Choroid plexus epithelial cell (primary cell): Measurements from ENCODE around the gene BDNF.
"Not testable (repeated sequence)": the region's sequence is repeated elsewhere in the genome, so short reads cannot be mapped to it uniquely, and the experiment has no call there.

ENCODE experiments used
- DNase-seq: peaks from one replicate; pipeline ENCODE4 v3.0.0-alpha.2; 2010; ENCODE audit warnings: low read depth
- H3K4me3 ChIP-seq: 2 replicates; pipeline ENCODE4 v1.5.1; 2011; ENCODE audit warnings: low read depth, mild to moderate bottlenecking, control low read depth, low read length, moderate library complexity
- CTCF ChIP-seq: conservative IDR thresholded peaks from 2 replicates; pipeline ENCODE4 v1.5.1; 2011; ENCODE audit warnings: low read depth, mild to moderate bottlenecking, control low read depth, inconsistent platforms, low read length, moderate library complexity

Gene BDNF

DNA sequence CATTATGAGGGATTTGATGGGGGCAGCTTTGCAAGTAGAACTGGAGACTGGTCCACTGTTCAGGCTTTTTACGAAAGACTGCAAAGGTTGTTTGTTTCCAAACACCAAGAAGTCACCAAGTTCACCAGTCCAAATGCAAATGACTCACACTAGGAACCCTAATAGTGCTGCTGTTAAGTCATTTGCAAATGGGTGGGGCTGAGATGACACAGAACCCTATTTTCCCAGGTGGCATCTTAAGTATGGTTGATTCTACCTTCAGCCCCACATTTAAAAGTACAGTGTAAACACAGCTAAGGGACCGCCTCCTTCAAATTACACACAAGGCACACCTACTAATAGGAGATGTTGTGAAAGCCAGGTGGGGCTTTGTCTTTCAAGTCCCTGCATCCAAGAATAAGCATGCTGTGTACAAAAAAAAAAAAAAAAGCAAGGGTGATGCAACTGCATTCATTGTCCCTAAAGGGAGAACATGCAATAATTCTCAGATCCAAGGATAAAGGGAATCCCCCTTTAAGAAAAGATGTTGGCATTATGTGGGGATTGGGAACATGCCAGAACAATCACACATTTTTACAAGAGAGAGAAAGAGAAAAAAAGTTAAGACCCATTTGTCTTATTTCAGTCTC lies 27.3 kb downstream of the BDNF start:
- DNase-seq, result no peak
- no peak overlapping the region for H3K4me3 ChIP-seq
- TF ChIP-seq CTCF, result no peak

- not testable (repeated sequence) for DNase-seq, H3K4me3 ChIP-seq
Observed at GRCh38 chr11:27665508-27666101, 34.6 kb downstream of the BDNF start.

GRCh38 chr11:27663326-27663725 lies 36.9 kb downstream of the BDNF start:
- TF ChIP-seq CTCF, result no peak
- no peak overlapping the region for H3K4me3 ChIP-seq
- DNase-seq, result peak; percentile 40

- TF ChIP-seq CTCF, result no peak
- no peak for DNase-seq
- no peak overlapping the region for H3K4me3 ChIP-seq
Observed at GRCh38 chr11:27660171-27660570, 40.1 kb downstream of the BDNF start.

GRCh38 chr11:27658535-27659236 lies 41.6 kb downstream of the BDNF start:
- H3K4me3 ChIP-seq, result no peak overlapping the region
- TF ChIP-seq CTCF, result no peak
- no peak for DNase-seq

GRCh38 chr11:27656806-27657483 lies 43.3 kb downstream of the BDNF start:
- no peak overlapping the region for H3K4me3 ChIP-seq
- no peak for TF ChIP-seq CTCF
- peak; percentile 45 for DNase-seq

DNA sequence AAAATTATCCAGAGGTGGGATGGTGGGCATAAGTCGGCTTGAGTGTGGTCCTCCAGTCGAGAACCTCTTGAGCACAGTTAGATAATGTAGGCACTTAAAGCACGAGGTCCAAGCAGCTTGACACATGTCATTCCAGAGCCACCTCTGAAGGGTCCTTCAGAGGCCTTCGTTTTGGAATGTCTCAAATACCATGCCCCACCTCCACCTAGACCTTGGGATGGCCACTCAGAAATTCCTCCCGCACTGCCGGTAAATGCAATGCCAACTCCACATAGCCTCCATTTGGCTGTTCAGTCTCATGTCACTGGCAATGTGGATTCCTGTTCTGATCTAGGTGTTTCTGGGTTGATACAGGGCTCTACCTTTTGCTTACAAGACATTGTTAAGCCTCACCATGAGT lies 43.9 kb downstream of the BDNF start:
- no peak for DNase-seq
- no peak overlapping the region for H3K4me3 ChIP-seq
- TF ChIP-seq CTCF, result no peak
